Endothelial cell of umbilical vein (primary cell): Measurements from ENCODE around the gene ADSS1.

Experiments used
- CTCF ChIP-seq, 2 donors: IDR thresholded peaks; 1 replicate in 1 of 2; 2 replicates in 1 of 2; pipeline ENCODE4 v1.5.1; 2011; ENCODE audit warnings: low read length in 2 of 2, mild to moderate bottlenecking in 2 of 2, moderate library complexity in 2 of 2, control low read depth in 1 of 2, inconsistent platforms in 1 of 2, low read depth in 1 of 2; ENCODE audit not compliant: insufficient read depth in 1 of 2; ENCODE audit errors: extremely low read depth in 1 of 2
- EZH2 ChIP-seq: IDR thresholded peaks from 2 replicates; pipeline ENCODE4 v1.6.1; 2012; ENCODE audit warnings: borderline replicate concordance, low read depth, mild to moderate bottlenecking, moderate library complexity, low read length, inconsistent platforms; ENCODE audit not compliant: severe bottlenecking
- FOS ChIP-seq: IDR thresholded peaks from 2 replicates; pipeline ENCODE4 v1.6.1; 2011; ENCODE audit warnings: mild to moderate bottlenecking, low read length, moderate library complexity, borderline replicate concordance; ENCODE audit not compliant: insufficient read depth
- GATA2 ChIP-seq: IDR thresholded peaks from 2 replicates; pipeline ENCODE4 v1.7.0; 2011; ENCODE audit warnings: low read depth, mild to moderate bottlenecking, moderate library complexity, mixed read lengths, low read length; ENCODE audit not compliant: insufficient read length, insufficient read depth
- JUN ChIP-seq: IDR thresholded peaks from 2 replicates; pipeline ENCODE4 v1.6.1; 2011; ENCODE audit warnings: borderline replicate concordance, low read depth; ENCODE audit not compliant: insufficient read length, insufficient read depth
- MYC ChIP-seq: IDR thresholded peaks from one replicate; pipeline ENCODE4 v1.6.1; 2011; ENCODE audit warnings: mild to moderate bottlenecking, low read depth, low read length
- POLR2AphosphoS5 ChIP-seq: IDR thresholded peaks from 2 replicates; pipeline ENCODE4 v1.6.1; 2012; ENCODE audit warnings: low read depth, mild to moderate bottlenecking, control low read depth, low read length, moderate library complexity; ENCODE audit not compliant: insufficient read depth

- TF ChIP-seq CTCF (IDR thresholded peaks at IDR 0.05; ENCODE audit: extremely low read depth in 1 of 2, insufficient read depth in 1 of 2, low read depth in 1 of 2, low read length in 2 of 2) = no peak
- no peak for TF ChIP-seq MYC
- TF ChIP-seq EZH2 = no peak
- no peak for TF ChIP-seq POLR2AphosphoS5
- TF ChIP-seq JUN = no peak
- TF ChIP-seq FOS = no peak
- no peak for TF ChIP-seq GATA2
Measured at GRCh38 chr14:104682107-104682593, 41.9 kb upstream of the ADSS1 start.
